Prostate gland (tissue), 2 donors: ENCODE data around the gene L3MBTL4.

Source experiments
- POLR2A ChIP-seq: fragments of 450-650 bp; IDR thresholded peaks from one replicate; pipeline ENCODE4 v1.6.1; 2016; ENCODE audit warnings: antibody characterized with exemption, mild to moderate bottlenecking
- TF ChIP-seq, protein P1 (sequence below), 4 experiments: fragments of 200-600 bp in 2 of 4; fragments of 450-650 bp in 2 of 4; sonication (generic) in 2 of 4; IDR thresholded peaks; 1 replicate in 3 of 4; 2 replicates in 1 of 4; pipeline ENCODE4 v1.5.1; 2016 to 2019; ENCODE audit warnings: antibody characterized with exemption in 4 of 4, mild to moderate bottlenecking in 2 of 4, moderate library complexity in 2 of 4

- TF ChIP-seq, protein P1, sequence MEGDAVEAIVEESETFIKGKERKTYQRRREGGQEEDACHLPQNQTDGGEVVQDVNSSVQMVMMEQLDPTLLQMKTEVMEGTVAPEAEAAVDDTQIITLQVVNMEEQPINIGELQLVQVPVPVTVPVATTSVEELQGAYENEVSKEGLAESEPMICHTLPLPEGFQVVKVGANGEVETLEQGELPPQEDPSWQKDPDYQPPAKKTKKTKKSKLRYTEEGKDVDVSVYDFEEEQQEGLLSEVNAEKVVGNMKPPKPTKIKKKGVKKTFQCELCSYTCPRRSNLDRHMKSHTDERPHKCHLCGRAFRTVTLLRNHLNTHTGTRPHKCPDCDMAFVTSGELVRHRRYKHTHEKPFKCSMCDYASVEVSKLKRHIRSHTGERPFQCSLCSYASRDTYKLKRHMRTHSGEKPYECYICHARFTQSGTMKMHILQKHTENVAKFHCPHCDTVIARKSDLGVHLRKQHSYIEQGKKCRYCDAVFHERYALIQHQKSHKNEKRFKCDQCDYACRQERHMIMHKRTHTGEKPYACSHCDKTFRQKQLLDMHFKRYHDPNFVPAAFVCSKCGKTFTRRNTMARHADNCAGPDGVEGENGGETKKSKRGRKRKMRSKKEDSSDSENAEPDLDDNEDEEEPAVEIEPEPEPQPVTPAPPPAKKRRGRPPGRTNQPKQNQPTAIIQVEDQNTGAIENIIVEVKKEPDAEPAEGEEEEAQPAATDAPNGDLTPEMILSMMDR (IDR thresholded peaks at IDR 0.05): no peak
- no peak for TF ChIP-seq POLR2A
These were observed 20.4 kb upstream of the L3MBTL4 start for GRCh38 chr18:6434987-6435709.
